Thymus (tissue), 11 donors: Measurements from ENCODE around the gene KNDC1. TPM values are rescaled to one million over a fixed set of nuclear protein-coding genes. Genes with fewer than 3 reads are reported as not detected.
"Not testable (repeated sequence)": the region's sequence is repeated elsewhere in the genome, so short reads cannot be mapped to it uniquely, and the experiment has no call there.

Experiments used
- DNase-seq, 9 donors: peaks; one replicate each; pipeline ENCODE4 v3.0.0-alpha.2; 2013; ENCODE audit warnings: low spot score in 9 of 9, low read depth in 6 of 9, missing footprints in 1 of 9
- H3K27ac ChIP-seq, 2 donors: one replicate each; pipeline ENCODE4 v1.5.1; 2013; ENCODE audit warnings: control low read depth in 1 of 2, low read depth in 1 of 2, low read length in 1 of 2, mild to moderate bottlenecking in 1 of 2, moderate library complexity in 1 of 2
- H3K27me3 ChIP-seq, 2 donors: one replicate each; pipeline ENCODE4 v1.5.1; 2013; ENCODE audit warnings: low read length in 1 of 2; ENCODE audit not compliant: control insufficient read depth in 2 of 2, insufficient read depth in 1 of 2
- H3K36me3 ChIP-seq, 2 donors: one replicate each; pipeline ENCODE4 v1.5.1; 2013; ENCODE audit warnings: low read length in 1 of 2, mild to moderate bottlenecking in 1 of 2, moderate library complexity in 1 of 2; ENCODE audit not compliant: control insufficient read depth in 2 of 2, insufficient read depth in 2 of 2
- H3K4me1 ChIP-seq, 2 donors: one replicate each; pipeline ENCODE4 v1.5.1; 2013; ENCODE audit warnings: low read length in 2 of 2; ENCODE audit not compliant: control insufficient read depth in 2 of 2, insufficient read depth in 2 of 2
- H3K4me3 ChIP-seq, 2 donors: one replicate each; pipeline ENCODE4 v1.5.1; 2013; ENCODE audit warnings: low read length in 2 of 2, control low read depth in 1 of 2, mild to moderate bottlenecking in 1 of 2
- H3K9me3 ChIP-seq, 2 donors: one replicate each; pipeline ENCODE4 v1.5.1; 2013; ENCODE audit warnings: low read length in 1 of 2, mild to moderate bottlenecking in 1 of 2; ENCODE audit not compliant: control insufficient read depth in 2 of 2, insufficient read depth in 1 of 2
- WGBS: extraction: QIAGEN DNeasy Blood & Tissue Kit; methylation state at CpG from one replicate; pipeline ENCODE4 v1.1.7; 2013; 5-methylcytosine and 5-hydroxymethylcytosine counted together
- polyA plus RNA-seq: library from polyadenylated mRNA; stranded (reverse); fragments of 200-250 nt; gene quantifications from one replicate; pipeline ENCODE4 v1.2.3, GENCODE V29; 2013
- total RNA-seq: library from RNA; stranded (reverse); fragments of 120-200 nt; gene quantifications from one replicate; pipeline ENCODE4 v1.2.4, GENCODE V29; 2013
- donor health status: healthy.

KNDC1 gene
- total and polyA plus RNA-seq, 2 donors: 0.02 to 0.19 TPM

DNA sequence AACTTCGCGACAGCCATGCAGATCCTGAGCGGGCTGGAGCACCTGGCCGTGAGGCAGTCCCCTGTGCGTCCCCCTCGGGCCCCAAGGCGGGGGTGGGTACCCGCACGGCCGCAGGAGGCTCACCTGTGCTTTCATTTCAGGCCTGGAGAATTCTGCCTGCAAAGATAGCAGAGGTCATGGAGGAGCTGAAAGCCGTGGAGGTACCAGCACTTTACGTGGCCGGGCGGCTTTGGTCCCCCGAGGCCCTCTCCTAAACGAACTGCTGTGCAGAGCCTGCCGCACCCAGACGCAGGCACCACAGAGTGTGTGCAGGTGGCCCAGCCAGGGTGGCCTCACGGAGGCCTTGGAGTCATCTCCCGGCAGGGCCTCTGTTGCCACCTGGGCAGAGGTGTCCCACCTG is 58.9 kb downstream of the KNDC1 start:
- no peak for DNase-seq
- Histone ChIP-seq H3K27me3 (peaks cover 0 to 12% of the 10 kb centered on the region in 2 donors), H3K27ac (no peak overlapping the region), H3K9me3 (peaks cover 0 to 2% of the 10 kb centered on the region in 2 donors), H3K4me3 (no peak overlapping the region), H3K36me3 (no peaks in the 10 kb centered on the region), H3K4me1 (no peaks in the 10 kb centered on the region)
- 90% methylated on average over 20 of the region's 20 CpGs for WGBS

DNA sequence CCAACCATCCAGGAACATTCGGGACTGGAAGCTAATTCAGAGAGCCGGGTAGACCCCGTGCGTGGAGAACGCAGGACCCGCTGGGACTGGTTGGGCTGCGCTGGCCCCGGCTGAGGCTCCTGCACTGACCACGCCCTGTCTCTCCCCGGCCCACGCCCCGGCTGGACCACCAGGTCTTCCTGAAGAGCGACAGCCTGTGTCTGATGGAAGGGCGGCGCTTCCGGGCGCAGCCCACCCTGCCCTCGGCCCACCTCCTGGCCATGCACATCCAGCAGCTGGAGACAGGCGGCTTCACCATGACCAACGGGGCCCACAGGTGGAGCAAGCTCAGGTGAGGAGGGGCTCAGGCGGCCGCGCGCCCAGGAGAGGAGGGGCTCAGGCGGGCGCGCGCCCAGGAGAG is 59.8 kb downstream of the KNDC1 start:
- H3K4me3 ChIP-seq: no peak overlapping the region
- H3K4me1 ChIP-seq: no peaks in the 10 kb centered on the region
- H3K9me3 ChIP-seq: peaks cover 0 to 2% of the 10 kb centered on the region in 2 donors
- 22% methylated on average over 28 of the region's 28 CpGs for WGBS
- H3K27ac ChIP-seq: no peak overlapping the region
- DNase-seq: no peak
- peaks cover 0 to 17% of the 10 kb centered on the region in 2 donors for H3K27me3 ChIP-seq
- no peaks in the 10 kb centered on the region for H3K36me3 ChIP-seq

DNA sequence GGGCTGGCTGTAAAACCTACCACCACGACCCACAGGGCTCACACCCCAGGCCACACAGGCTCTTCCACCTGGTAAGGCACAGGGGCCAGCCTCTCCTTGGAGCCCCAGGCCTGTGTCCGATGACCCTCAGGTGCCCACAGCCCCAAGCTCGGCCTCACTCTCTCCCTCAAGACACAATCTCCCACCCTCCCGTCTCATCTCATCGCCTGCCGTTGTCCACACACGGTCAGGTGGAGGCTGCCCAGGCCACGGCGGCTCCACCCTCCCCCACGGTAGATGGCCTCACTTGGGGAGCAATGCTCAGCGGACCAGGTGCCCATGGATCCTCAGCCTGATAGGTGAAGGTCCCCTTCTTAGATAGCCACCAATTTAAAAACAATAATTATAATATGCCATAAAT is 61.3 kb downstream of the KNDC1 start:
- H3K9me3 ChIP-seq: peaks cover 0 to 2% of the 10 kb centered on the region in 2 donors
- H3K27ac ChIP-seq: no peak overlapping the region
- no peak overlapping the region for H3K4me3 ChIP-seq
- no peak for DNase-seq
- peaks cover 0 to 6% of the 10 kb centered on the region in 2 donors for H3K4me1 ChIP-seq
- WGBS: 92% methylated on average over 11 of the region's 11 CpGs
- no peaks in the 10 kb centered on the region for H3K36me3 ChIP-seq
- peaks cover 7 to 28% of the 10 kb centered on the region in 2 donors for H3K27me3 ChIP-seq

DNA sequence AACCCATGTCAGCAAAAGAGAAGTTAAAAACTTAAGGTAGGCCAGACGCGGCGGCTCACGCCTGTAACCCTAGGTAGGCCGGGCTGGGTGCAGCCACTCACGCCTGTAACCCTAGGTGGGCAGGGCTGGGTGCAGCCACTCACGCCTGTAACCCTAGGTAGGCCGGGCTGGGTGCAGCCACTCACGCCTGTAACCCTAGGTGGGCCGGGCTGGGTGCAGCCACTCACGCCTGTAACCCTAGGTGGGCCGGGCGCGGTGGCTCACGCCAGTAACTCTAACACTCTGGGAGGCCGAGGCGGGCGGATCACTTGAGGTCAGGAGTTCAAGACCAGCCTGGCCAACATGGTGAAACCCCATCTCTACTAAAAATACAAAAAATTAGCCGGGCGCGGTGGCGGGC is 61.7 kb downstream of the KNDC1 start:
- not testable (repeated sequence) for DNase-seq, H3K4me3 ChIP-seq, H3K4me1 ChIP-seq, H3K27ac ChIP-seq, H3K36me3 ChIP-seq, H3K9me3 ChIP-seq
- 91% methylated on average over 17 of the region's 22 CpGs for WGBS
- H3K27me3 ChIP-seq: peaks cover 10 to 32% of the 10 kb centered on the region in 2 donors

DNA sequence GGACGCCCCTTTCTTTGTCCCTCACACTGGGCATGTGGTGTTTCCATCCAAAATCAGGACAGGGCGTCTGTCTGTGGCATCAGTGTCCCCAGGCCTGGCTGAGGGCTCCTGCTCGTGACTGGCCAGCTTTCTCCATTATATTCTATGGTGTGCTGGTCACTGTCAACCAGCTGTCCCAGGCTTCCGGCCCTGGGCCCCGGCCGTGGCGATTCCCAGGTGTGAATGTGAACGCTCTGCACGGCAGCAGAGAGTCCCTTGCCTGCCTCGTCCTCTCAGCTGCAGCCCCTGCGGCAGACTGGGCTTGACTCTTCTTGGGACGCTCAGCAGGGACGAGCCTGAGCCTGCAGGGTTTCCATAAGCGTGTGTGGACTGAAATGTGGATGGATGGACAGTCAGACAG is 64.1 kb downstream of the KNDC1 start:
- Histone ChIP-seq H3K27ac (no peak overlapping the region), H3K36me3 (no peaks in the 10 kb centered on the region), H3K9me3 (no peaks in the 10 kb centered on the region), H3K4me1 (peaks cover 0 to 6% of the 10 kb centered on the region in 2 donors), H3K4me3 (no peak overlapping the region), H3K27me3 (peaks cover 24 to 53% of the 10 kb centered on the region in 2 donors)
- WGBS: 85% methylated on average over 14 of the region's 14 CpGs
- DNase-seq: no peak

DNA sequence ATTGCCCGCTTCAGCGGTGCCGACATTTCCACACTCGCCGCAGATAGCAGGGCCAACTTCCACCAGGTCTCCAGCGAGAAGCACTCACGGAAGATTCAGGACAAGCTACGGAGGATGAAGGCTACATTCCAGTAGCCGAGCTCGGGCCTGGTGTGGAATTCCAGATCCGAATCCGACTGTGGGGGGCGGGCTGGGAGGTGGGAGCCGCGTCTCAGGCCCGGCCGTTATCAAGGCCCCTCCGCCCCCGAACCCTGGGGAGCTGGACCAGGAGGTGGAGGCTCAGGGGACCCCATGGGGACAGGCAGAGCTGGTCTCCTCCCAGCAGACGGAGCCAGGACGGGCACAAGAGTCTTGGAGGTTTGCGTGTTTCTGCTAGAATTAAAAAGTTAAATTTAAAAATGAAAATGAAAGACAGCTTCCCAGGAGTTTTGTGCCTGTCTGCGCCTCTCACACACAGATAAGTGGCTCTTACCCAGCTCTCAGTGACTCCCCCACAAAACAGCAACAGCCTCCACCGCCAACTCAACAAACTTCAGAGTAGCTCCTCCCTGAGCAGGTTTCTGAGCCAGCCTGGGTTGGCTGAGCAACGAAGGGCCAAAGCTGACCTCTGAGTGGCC is 64.8 kb downstream of the KNDC1 start:
- no peak for DNase-seq
- Histone ChIP-seq H3K27me3 (peaks cover 32 to 54% of the 10 kb centered on the region in 2 donors), H3K9me3 (no peaks in the 10 kb centered on the region), H3K36me3 (no peaks in the 10 kb centered on the region), H3K4me3 (no peak overlapping the region), H3K4me1 (peaks cover 0 to 6% of the 10 kb centered on the region in 2 donors), H3K27ac (peak overlapping the region in 1 of 2 donors; percentile 26)
- 89% methylated on average over 25 of the region's 25 CpGs for WGBS

DNA sequence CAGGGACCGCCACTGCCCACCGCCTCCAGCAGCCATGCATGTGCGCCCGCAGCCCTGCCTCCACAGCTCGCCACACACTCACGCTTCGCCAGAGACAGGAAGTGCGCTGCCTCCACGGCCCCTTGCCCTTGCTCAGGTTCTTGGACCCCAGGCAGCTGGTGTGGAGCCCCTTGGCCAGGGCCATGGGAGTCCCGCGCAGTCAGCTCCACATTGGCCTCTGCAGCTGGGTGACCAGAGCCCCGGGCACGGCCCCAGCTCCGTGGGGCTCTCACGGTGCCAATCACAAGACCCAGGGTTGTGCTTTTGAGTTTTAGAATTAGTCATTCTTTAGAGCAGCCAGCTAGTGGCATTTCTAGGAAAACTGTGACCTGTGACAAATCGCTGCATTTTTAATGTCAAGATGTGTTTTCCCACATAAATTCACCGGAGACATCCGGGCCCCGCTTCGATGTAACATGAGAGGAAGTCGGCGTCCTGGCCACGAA is 65.7 kb downstream of the KNDC1 start:
- Histone ChIP-seq H3K36me3 (no peaks in the 10 kb centered on the region), H3K4me3 (no peak overlapping the region), H3K27ac (no peak overlapping the region), H3K27me3 (peaks cover 40 to 56% of the 10 kb centered on the region in 2 donors), H3K9me3 (no peaks in the 10 kb centered on the region), H3K4me1 (peaks cover 0 to 6% of the 10 kb centered on the region in 2 donors)
- no peak for DNase-seq
- WGBS: 67% methylated on average over 23 of the region's 23 CpGs

DNA sequence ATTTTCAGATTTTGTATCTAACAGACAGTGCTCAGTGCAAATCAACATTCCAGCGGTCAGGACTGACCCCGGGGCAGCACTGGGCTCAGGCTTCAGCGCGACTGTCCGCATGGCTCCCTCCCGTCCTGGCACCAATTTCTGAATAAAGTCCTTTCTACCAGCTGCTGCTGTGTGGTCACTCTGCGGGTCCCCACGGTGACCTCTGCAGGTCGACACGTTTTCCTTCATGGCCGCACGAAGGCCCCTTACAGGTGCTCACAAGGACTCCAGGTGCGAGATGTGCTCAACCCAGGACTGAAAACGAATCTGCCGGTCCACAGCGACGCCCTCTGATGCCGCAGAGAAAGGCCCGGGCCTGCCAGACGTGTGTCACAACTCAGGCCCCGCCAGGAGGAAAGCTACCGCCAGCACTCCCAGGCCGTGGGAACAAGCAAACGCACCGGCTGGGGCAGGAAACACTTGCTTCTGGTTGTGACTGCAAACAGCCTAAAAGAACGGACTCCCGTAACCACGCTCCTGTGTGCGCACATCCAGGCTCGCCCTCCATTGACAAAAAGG is 66.3 kb downstream of the KNDC1 start:
- peaks cover 46 to 56% of the 10 kb centered on the region in 2 donors for H3K27me3 ChIP-seq
- no peak overlapping the region for H3K27ac ChIP-seq
- no peak overlapping the region for H3K4me3 ChIP-seq
- H3K36me3 ChIP-seq: no peaks in the 10 kb centered on the region
- no peaks in the 10 kb centered on the region for H3K9me3 ChIP-seq
- 35% methylated on average over 30 of the region's 30 CpGs for WGBS
- H3K4me1 ChIP-seq: peaks cover 0 to 6% of the 10 kb centered on the region in 2 donors
- DNase-seq: no peak

DNA sequence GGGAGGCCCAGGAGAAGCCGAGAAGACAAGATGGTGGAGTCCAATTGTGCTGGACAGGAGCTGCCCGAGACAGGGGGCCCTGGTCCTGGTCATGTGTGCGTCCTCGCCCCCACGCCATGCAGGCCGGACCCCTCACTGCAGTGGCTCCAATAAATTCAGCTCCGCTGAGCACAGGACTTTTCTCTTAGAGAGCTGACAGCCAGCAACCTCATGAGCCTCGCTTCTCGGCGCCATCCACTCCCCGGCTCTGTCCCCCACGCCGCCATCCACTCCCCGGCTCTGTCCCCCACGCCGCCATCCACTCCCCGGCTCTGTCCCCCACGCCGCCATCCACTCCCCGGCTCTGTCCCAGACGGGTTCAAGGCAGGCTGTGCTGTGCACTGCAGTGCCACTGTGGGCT is 67.2 kb downstream of the KNDC1 start:
- no peak overlapping the region for H3K27ac ChIP-seq
- peaks cover 56 to 65% of the 10 kb centered on the region in 2 donors for H3K27me3 ChIP-seq
- H3K9me3 ChIP-seq: no peaks in the 10 kb centered on the region
- H3K4me1 ChIP-seq: peaks cover 0 to 6% of the 10 kb centered on the region in 2 donors
- DNase-seq: no peak
- H3K4me3 ChIP-seq: no peak overlapping the region
- WGBS: 96% methylated on average over 21 of the region's 21 CpGs
- H3K36me3 ChIP-seq: no peaks in the 10 kb centered on the region
